ENCODE results near the gene ZFAND6.

DNA sequence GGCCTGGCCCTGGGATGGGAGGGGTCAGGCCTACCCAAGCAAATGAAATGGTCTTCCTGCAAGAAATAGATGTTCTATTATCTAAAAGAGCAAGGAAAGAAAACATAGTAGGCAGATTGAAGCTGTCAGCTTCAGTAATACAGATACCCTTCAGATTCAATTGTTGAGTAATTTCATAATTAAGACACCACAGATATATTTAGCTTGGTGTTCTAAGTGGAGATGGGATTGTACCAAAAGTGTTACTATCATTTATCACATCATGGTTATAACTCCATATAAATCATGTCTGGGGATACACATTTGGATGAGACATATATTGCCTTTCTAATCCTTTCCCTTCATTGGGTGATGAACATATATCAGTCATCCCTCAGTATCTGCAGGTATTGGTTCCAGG, 51.4 kb downstream of the ZFAND6 start:
- TF ChIP-seq RAD21 (conservative IDR thresholded peaks at IDR 0.05), result no peak
- TF ChIP-seq, protein P1, sequence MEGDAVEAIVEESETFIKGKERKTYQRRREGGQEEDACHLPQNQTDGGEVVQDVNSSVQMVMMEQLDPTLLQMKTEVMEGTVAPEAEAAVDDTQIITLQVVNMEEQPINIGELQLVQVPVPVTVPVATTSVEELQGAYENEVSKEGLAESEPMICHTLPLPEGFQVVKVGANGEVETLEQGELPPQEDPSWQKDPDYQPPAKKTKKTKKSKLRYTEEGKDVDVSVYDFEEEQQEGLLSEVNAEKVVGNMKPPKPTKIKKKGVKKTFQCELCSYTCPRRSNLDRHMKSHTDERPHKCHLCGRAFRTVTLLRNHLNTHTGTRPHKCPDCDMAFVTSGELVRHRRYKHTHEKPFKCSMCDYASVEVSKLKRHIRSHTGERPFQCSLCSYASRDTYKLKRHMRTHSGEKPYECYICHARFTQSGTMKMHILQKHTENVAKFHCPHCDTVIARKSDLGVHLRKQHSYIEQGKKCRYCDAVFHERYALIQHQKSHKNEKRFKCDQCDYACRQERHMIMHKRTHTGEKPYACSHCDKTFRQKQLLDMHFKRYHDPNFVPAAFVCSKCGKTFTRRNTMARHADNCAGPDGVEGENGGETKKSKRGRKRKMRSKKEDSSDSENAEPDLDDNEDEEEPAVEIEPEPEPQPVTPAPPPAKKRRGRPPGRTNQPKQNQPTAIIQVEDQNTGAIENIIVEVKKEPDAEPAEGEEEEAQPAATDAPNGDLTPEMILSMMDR (IDR thresholded peaks at IDR 0.05; ENCODE audit: poor library complexity, severe bottlenecking), result no peak
- no peak for TF ChIP-seq EZH2 (IDR thresholded peaks at IDR 0.05; ENCODE audit: borderline replicate concordance, insufficient read depth, low read length, poor library complexity, severe bottlenecking)
- no peak for TF ChIP-seq SMC3 (conservative IDR thresholded peaks at IDR 0.05; ENCODE audit: poor library complexity)
- no peak for TF ChIP-seq POLR2AphosphoS5 (IDR thresholded peaks at IDR 0.05)
- no peak for TF ChIP-seq EP300 (conservative IDR thresholded peaks at IDR 0.05; ENCODE audit: poor library complexity, severe bottlenecking)
- TF ChIP-seq, protein P2, sequence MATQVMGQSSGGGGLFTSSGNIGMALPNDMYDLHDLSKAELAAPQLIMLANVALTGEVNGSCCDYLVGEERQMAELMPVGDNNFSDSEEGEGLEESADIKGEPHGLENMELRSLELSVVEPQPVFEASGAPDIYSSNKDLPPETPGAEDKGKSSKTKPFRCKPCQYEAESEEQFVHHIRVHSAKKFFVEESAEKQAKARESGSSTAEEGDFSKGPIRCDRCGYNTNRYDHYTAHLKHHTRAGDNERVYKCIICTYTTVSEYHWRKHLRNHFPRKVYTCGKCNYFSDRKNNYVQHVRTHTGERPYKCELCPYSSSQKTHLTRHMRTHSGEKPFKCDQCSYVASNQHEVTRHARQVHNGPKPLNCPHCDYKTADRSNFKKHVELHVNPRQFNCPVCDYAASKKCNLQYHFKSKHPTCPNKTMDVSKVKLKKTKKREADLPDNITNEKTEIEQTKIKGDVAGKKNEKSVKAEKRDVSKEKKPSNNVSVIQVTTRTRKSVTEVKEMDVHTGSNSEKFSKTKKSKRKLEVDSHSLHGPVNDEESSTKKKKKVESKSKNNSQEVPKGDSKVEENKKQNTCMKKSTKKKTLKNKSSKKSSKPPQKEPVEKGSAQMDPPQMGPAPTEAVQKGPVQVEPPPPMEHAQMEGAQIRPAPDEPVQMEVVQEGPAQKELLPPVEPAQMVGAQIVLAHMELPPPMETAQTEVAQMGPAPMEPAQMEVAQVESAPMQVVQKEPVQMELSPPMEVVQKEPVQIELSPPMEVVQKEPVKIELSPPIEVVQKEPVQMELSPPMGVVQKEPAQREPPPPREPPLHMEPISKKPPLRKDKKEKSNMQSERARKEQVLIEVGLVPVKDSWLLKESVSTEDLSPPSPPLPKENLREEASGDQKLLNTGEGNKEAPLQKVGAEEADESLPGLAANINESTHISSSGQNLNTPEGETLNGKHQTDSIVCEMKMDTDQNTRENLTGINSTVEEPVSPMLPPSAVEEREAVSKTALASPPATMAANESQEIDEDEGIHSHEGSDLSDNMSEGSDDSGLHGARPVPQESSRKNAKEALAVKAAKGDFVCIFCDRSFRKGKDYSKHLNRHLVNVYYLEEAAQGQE (IDR thresholded peaks at IDR 0.05; ENCODE audit: borderline replicate concordance), result no peak
- TF ChIP-seq TAF1 (IDR thresholded peaks at IDR 0.05; ENCODE audit: low read depth), result no peak
